GM12878 (cell line): ENCODE data around the gene ALCAM. TPM values are rescaled to one million over a fixed set of nuclear protein-coding genes. Genes with fewer than 3 reads are reported as not detected.
A peak's percentile ranks its signal among the peaks of the same experiment; 100 is the strongest.

ENCODE experiments used
- ATAC-seq: fragments of 200-7000 bp; cut with Tn5 transposase; 3 replicates; pipeline ENCODE4 v1.9.1; 2020; ENCODE audit warnings: mild to moderate bottlenecking, moderate library complexity
- BruUV-seq: library from RNA; stranded (reverse); fragments of 400-500 nt; replicated peaks from 2 replicates; lab custom pipeline; 2021; lab: Mats Ljungman, UMichigan
- CTCF ChIA-PET: fragments of 300-600 bp; sonication (Branson Sonifier 250); formaldehyde crosslinking; extraction: SDS; loops from one replicate; lab custom pipeline; 2021; ENCODE audit warnings: inconsistent platforms; lab: Yijun Ruan, JAX
- POLR2A ChIA-PET: fragments of 350-600 bp; formaldehyde crosslinking; extraction: SDS; loops from one replicate; lab custom pipeline; 2021; ENCODE audit warnings: inconsistent platforms; lab: Charles Lee
- RAD21 ChIA-PET: fragments of 300-600 bp; sonication (Branson Sonifier 250); formaldehyde crosslinking; loops from one replicate; lab custom pipeline; 2023; ENCODE audit warnings: antibody characterized with exemption; ENCODE audit not compliant: unreplicated experiment; lab: Charles Lee
- SMC1A ChIA-PET: fragments of 300-600 bp; sonication (Branson Sonifier 250); formaldehyde crosslinking; loops from one replicate; lab custom pipeline; 2023; ENCODE audit not compliant: unreplicated experiment, uncharacterized antibody; lab: Charles Lee
- DNase-seq: peaks from one replicate; pipeline ENCODE4 v3.0.0-alpha.2; 2011; ENCODE audit warnings: low read depth, low spot score
- FAIRE-seq: peaks from 3 replicates; lab custom pipeline; 2011; peaks lifted over from hg19 to GRCh38; lab: Jason Lieb, UNC
- H2AFZ ChIP-seq: 2 replicates; pipeline ENCODE4 v1.6.0; 2011; ENCODE audit warnings: low read depth, low read length, control low read depth; ENCODE audit not compliant: control insufficient read depth
- H3K27ac ChIP-seq: 2 replicates; pipeline ENCODE4 v1.5.1; 2011; ENCODE audit warnings: control low read depth; ENCODE audit not compliant: control insufficient read depth, insufficient read depth
- H3K27me3 ChIP-seq, 2 experiments: replicated peaks in 1 of 2; 2 replicates each; pipeline versions ENCODE4 v1.6.0 to v1.6.1; 2011; ENCODE audit warnings: low read length in 1 of 2; ENCODE audit not compliant: control insufficient read depth in 2 of 2, insufficient read depth in 2 of 2
- H3K36me3 ChIP-seq, 2 experiments: 2 replicates each; pipeline ENCODE4 v1.5.1; 2011; ENCODE audit warnings: low read length in 1 of 2; ENCODE audit not compliant: control insufficient read depth in 2 of 2, insufficient read depth in 2 of 2
- H3K4me1 ChIP-seq: 2 replicates; pipeline ENCODE4 v1.6.1; 2011; ENCODE audit warnings: mild to moderate bottlenecking, low read length, moderate library complexity, mixed read lengths; ENCODE audit not compliant: control insufficient read depth, insufficient read depth
- H3K4me2 ChIP-seq: 2 replicates; pipeline ENCODE4 v1.6.0; 2011; ENCODE audit warnings: control low read depth; ENCODE audit not compliant: control insufficient read depth, insufficient read depth
- H3K4me3 ChIP-seq: fragments of 200-600 bp; sonication (generic); 2 replicates; pipeline ENCODE4 v1.5.1; 2016
- H3K79me2 ChIP-seq: 2 replicates; pipeline ENCODE4 v1.6.0; 2011; ENCODE audit warnings: low read length; ENCODE audit not compliant: control insufficient read depth, insufficient read depth
- H3K9ac ChIP-seq: 2 replicates; pipeline ENCODE4 v1.8.0; 2011; ENCODE audit warnings: low read length, control low read depth, mixed read lengths; ENCODE audit not compliant: control insufficient read depth, insufficient read depth
- H3K9me3 ChIP-seq: replicated peaks from 3 replicates; pipeline ENCODE4 v1.5.1; 2011; ENCODE audit warnings: mild to moderate bottlenecking, low read length; ENCODE audit not compliant: control insufficient read depth, insufficient read depth
- H4K20me1 ChIP-seq: 2 replicates; pipeline ENCODE4 v1.6.0; 2011; ENCODE audit not compliant: control insufficient read depth, insufficient read depth
- BACH1 ChIP-seq: fragments of 450-650 bp; IDR thresholded peaks from 2 replicates; pipeline ENCODE4 v1.6.1; 2017; ENCODE audit warnings: mild to moderate bottlenecking, borderline replicate concordance
- BCL11A ChIP-seq: IDR thresholded peaks from 2 replicates; pipeline ENCODE4 v1.6.1; 2011; ENCODE audit warnings: low read depth, low read length
- CREM ChIP-seq: IDR thresholded peaks from 2 replicates; pipeline ENCODE4 v1.6.1; 2014; ENCODE audit warnings: antibody characterized with exemption, low read depth
- ZBED1 ChIP-seq: IDR thresholded peaks from 2 replicates; pipeline ENCODE4 v1.6.1; 2016; ENCODE audit warnings: borderline replicate concordance
- ZNF384 ChIP-seq: IDR thresholded peaks from 2 replicates; pipeline ENCODE4 v1.6.1; 2012; ENCODE audit warnings: low read depth, mild to moderate bottlenecking, low read length, improper control_type of control experiment, borderline replicate concordance
- WGBS: methylation state at CpG from one replicate; pipeline ENCODE4 v1.1.6; 2016; ENCODE audit warnings: low lambda C conversion rate; ENCODE audit not compliant: insufficient replicate concordance, insufficient coverage; ENCODE audit errors: missing lambda C conversion rate; 5-methylcytosine and 5-hydroxymethylcytosine counted together
- in situ Hi-C: fragments of 300-500 bp; cut with MboI; formaldehyde crosslinking; loops from 9 replicates; pipeline ENCODE4 v1.14.3; 2018; ENCODE audit warnings: mixed read lengths
- intact Hi-C: fragments of 100-400 bp; cut with micrococcal nuclease; formaldehyde crosslinking; loops from one replicate; pipeline ENCODE4 v1.14.2; 2022; ENCODE audit not compliant: unreplicated experiment
- polyA plus RNA-seq, 11 experiments: library from polyadenylated mRNA; depleted of rRNA in 4 of 11; unstranded in 6 of 11; stranded (reverse) in 5 of 11; fragments of >200 nt; fragmentation: Nextera tagmentation in 4 of 11; fragmentation: Illumina TruSeq in 1 of 11; extraction: Ambion mirVana in 4 of 11; extraction: Trizol in 1 of 11; gene quantifications; 1 replicate in 1 of 11; 2 replicates in 10 of 11; pipeline versions ENCODE4 v1.2.1 to v1.2.3, GENCODE V29; 2011 to 2016; ENCODE audit warnings: inconsistent platforms in 2 of 11, missing spikeins in 2 of 11, low read depth in 1 of 11
- total RNA-seq, 4 experiments: library from RNA; depleted of rRNA in 3 of 4; stranded (reverse); fragments of >200 nt in 3 of 4; fragmentation: Illumina TruSeq in 1 of 4; extraction: Trizol in 1 of 4; gene quantifications; 2 replicates each; pipeline versions ENCODE4 v1.2.1 to v1.2.3, GENCODE V29; 2013 to 2021
- TF ChIP-seq, protein P1 (sequence below): fragments of 450-650 bp; formaldehyde crosslinking; IDR thresholded peaks from 2 replicates; pipeline ENCODE4 v1.4.0; 2022; ENCODE audit warnings: mild to moderate bottlenecking, moderate library complexity
- TF ChIP-seq, protein P2 (sequence below): IDR thresholded peaks from 2 replicates; pipeline ENCODE4 v1.6.1; 2011; ENCODE audit warnings: borderline replicate concordance, low read depth, mild to moderate bottlenecking, moderate library complexity, low read length; ENCODE audit not compliant: insufficient read depth, poor library complexity, severe bottlenecking

The ALCAM gene
- total and polyA plus RNA-seq, 10 of the 15 experiments (the other 5 are each of a cell fraction or from before 2014, with no cell fraction given) = 12.2 to 54.2 (median 32.6) TPM

DNA sequence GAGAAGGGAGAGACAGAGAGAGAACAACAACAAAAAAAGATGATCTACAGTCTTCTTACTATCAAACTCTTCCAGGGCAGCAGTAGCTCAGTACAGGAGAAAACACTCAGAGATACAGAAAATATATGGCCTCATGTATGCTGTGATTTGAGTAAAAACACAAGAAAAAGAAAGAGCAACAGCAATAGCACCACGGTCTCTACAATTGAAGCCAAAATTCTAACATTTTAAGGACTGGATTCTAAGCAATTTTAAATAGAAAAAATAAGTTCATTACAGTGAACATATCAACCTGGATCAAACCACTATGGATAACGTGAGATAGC is 43.5 kb upstream of the ALCAM start:
- no peak overlapping the region for H3K9ac ChIP-seq
- H3K36me3 ChIP-seq = no peaks in the 10 kb centered on the region
- H3K4me3 ChIP-seq = no peak overlapping the region
- intact Hi-C loops (no loop called here), in situ Hi-C loops (no loop called here)
- CTCF ChIA-PET = interaction anchor here (1.7 kb wide), 1 partner anchor 195 kb away, joined by 5 read pairs; no protein-coding TSS in a partner anchor
- H3K27me3 ChIP-seq = no peaks in the 10 kb centered on the region
- H2AFZ ChIP-seq = 0 out of 2 replicates have a peak overlapping the region, but pooled peaks have one; percentile 25
- DNase-seq (no peak), ATAC-seq (no peak), FAIRE-seq (no peak)
- H4K20me1 ChIP-seq = no peaks in the 10 kb centered on the region
- no TSS peak for BruUV-seq
- RAD21 ChIA-PET = interaction anchor here (0.9 to 2.2 kb wide), 2 partner anchors 43 to 45 kb away, joined by 4 to 9 read pairs; partner anchors contain the start of gene ALCAM
- H3K4me2 ChIP-seq = peak overlapping the region; percentile 35; the same call in 1 of the 2 replicates
- no peaks in the 10 kb centered on the region for H3K79me2 ChIP-seq
- WGBS = 48% methylated on average over 2 of the region's 2 CpGs
- H3K27ac ChIP-seq = no peak overlapping the region
- SMC1A ChIA-PET = interaction anchor here (0.7 to 2.1 kb wide), 3 partner anchors 11 to 45 kb away, joined by 3 to 6 read pairs (median 5); no protein-coding TSS in a partner anchor
- TF ChIP-seq, protein P1, sequence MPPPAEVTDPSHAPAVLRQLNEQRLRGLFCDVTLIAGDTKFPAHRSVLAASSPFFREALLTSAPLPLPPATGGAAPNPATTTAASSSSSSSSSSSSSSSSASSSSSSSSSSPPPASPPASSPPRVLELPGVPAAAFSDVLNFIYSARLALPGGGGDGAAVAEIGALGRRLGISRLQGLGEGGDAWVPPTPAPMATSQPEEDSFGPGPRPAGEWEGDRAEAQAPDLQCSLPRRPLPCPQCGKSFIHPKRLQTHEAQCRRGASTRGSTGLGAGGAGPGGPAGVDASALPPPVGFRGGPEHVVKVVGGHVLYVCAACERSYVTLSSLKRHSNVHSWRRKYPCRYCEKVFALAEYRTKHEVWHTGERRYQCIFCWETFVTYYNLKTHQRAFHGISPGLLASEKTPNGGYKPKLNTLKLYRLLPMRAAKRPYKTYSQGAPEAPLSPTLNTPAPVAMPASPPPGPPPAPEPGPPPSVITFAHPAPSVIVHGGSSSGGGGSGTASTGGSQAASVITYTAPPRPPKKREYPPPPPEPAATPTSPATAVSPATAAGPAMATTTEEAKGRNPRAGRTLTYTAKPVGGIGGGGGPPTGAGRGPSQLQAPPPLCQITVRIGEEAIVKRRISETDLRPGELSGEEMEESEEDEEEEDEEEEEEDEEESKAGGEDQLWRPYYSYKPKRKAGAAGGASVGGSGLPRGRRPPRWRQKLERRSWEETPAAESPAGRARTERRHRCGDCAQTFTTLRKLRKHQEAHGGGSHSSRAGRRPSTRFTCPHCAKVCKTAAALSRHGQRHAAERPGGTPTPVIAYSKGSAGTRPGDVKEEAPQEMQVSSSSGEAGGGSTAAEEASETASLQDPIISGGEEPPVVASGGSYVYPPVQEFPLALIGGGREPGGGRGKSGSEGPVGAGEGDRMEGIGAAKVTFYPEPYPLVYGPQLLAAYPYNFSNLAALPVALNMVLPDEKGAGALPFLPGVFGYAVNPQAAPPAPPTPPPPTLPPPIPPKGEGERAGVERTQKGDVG (CRISPR knock-in tag) = no peak
- H3K9me3 ChIP-seq = no peaks in the 10 kb centered on the region
- POLR2A ChIA-PET = interaction anchor here (1.0 to 1.3 kb wide), 2 partner anchors 15 to 45 kb away, joined by 3 to 4 read pairs; no protein-coding TSS in a partner anchor
- H3K4me1 ChIP-seq = 0 out of 2 replicates have a peak, but pooled peaks cover 2% of the 10 kb centered on the region

DNA sequence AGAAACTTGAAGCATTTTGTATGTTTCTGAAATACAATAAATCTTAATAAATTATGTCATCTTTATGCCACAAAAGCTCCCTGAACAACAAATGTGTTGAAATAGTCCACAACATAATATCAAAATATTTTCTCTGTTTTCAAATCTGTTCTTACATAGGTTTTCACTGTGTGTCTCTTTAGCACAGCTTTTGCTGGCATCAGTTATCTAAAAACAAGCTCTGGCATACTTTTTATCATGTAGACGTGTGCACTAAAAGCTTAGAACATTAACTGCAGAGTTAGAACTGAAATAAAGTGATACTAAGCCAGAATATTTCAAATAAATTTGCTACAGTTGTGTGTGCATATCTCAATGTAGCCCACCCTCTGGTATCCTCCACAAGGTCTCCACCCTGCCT is 41.8 kb upstream of the ALCAM start:
- RAD21 ChIA-PET = no interaction called here
- DNase-seq = no peak
- no peaks in the 10 kb centered on the region for H4K20me1 ChIP-seq
- BruUV-seq = no TSS peak
- H3K4me2 ChIP-seq = no peak overlapping the region
- no peaks in the 10 kb centered on the region for H3K9me3 ChIP-seq
- no peaks in the 10 kb centered on the region for H3K27me3 ChIP-seq
- CTCF ChIA-PET = interaction anchor here (0.7 kb wide), 1 partner anchor 18 kb away, joined by 3 read pairs; no protein-coding TSS in a partner anchor
- H3K27ac ChIP-seq = no peak overlapping the region
- H3K4me1 ChIP-seq = 0 out of 2 replicates have a peak, but pooled peaks cover 2% of the 10 kb centered on the region
- no peak overlapping the region for H3K9ac ChIP-seq
- FAIRE-seq = no peak
- in situ Hi-C loops (no loop called here), intact Hi-C loops (no loop called here)
- SMC1A ChIA-PET = interaction anchor here (0.6 kb wide), 2 partner anchors 35 to 141 kb away, joined by 3 read pairs; no protein-coding TSS in a partner anchor
- H3K4me3 ChIP-seq = no peak overlapping the region
- WGBS = 92% methylated on average over 1 of the region's 1 CpG
- H2AFZ ChIP-seq = no peak overlapping the region
- POLR2A ChIA-PET = no interaction called here
- no peaks in the 10 kb centered on the region for H3K79me2 ChIP-seq
- ATAC-seq = no peak
- H3K36me3 ChIP-seq = no peaks in the 10 kb centered on the region
- TF ChIP-seq ZNF384 = no peak
- TF ChIP-seq ZBED1 = no peak
- no peak for TF ChIP-seq BACH1
- TF ChIP-seq, protein P1 (CRISPR knock-in tag) = no peak
- TF ChIP-seq, protein P2, sequence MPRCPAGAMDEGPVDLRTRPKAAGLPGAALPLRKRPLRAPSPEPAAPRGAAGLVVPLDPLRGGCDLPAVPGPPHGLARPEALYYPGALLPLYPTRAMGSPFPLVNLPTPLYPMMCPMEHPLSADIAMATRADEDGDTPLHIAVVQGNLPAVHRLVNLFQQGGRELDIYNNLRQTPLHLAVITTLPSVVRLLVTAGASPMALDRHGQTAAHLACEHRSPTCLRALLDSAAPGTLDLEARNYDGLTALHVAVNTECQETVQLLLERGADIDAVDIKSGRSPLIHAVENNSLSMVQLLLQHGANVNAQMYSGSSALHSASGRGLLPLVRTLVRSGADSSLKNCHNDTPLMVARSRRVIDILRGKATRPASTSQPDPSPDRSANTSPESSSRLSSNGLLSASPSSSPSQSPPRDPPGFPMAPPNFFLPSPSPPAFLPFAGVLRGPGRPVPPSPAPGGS = no peak
- no peak for TF ChIP-seq CREM
- TF ChIP-seq BCL11A = no peak
